ENCODE data around the gene GJB3.
"Not testable (repeated sequence)": the region's sequence is repeated elsewhere in the genome, so short reads cannot be mapped to it uniquely, and the experiment has no call there.

DNA sequence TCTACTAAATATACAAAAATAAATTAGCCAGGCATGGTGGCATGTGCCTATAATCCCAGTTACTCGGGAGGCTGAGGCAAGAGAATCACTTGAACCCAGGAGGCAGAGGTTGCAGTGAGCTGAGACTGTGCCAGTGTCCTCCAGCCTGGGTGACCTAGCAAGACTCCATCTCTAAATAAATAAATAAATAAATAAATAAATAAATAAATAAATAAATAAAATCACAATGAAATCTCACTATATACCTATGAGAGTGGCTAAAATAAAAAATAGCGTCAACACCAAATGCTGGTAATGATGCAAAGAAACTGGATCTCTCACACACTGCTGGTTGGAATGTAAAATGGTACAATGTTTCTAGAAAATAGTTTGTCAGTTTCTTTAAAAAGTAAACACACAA, 37.8 kb downstream of the GJB3 start:
- not testable (repeated sequence) for TF ChIP-seq SUZ12 (IDR thresholded peaks at IDR 0.05; ENCODE audit: extremely low read depth, insufficient read depth, insufficient read length); ZNF274 (IDR thresholded peaks at IDR 0.05; ENCODE audit: low read depth, low read length)

Measured in NT2/D1 (cell line).